Epithelial cell of proximal tubule (primary cell): ENCODE results near the gene OR2A12. TPM values are rescaled to one million over a fixed set of nuclear protein-coding genes. Genes with fewer than 3 reads are reported as not detected.
"Not testable (repeated sequence)": the region's sequence is repeated elsewhere in the genome, so short reads cannot be mapped to it uniquely, and the experiment has no call there.

ENCODE experiments used
- DNase-seq: peaks from one replicate; pipeline ENCODE4 v3.0.0-alpha.2; 2011; ENCODE audit warnings: low read depth
- H3K4me3 ChIP-seq: 2 replicates; pipeline ENCODE4 v1.5.1; 2011; ENCODE audit warnings: low read depth, mild to moderate bottlenecking, low read length
- CTCF ChIP-seq: conservative IDR thresholded peaks from 2 replicates; pipeline ENCODE4 v1.5.1; 2012; ENCODE audit warnings: low read depth, mild to moderate bottlenecking, low read length
- total RNA-seq: library from RNA; depleted of rRNA; stranded (reverse); fragments of >200 nt; gene quantifications from 2 replicates; pipeline ENCODE4 v1.2.3, GENCODE V29; 2015

OR2A12 gene
- total RNA-seq, 1 donor from 2014 or later: not detected

GRCh38 chr7:144109283-144109682 is 23.2 kb downstream of the OR2A12 start, which contains the start of gene OR2A2:
Gene OR2A2 (plus strand): TSS chr7:144109583. CDS start chr7:144109583, 0 bp downstream.
- TF ChIP-seq CTCF: no peak
- no peak within 1 kb of the TSS for H3K4me3 ChIP-seq
- no peak for DNase-seq

GRCh38 chr7:144110272-144110671 is 24.2 kb downstream of the OR2A12 start:
- H3K4me3 ChIP-seq: no peak overlapping the region
- DNase-seq: no peak
- TF ChIP-seq CTCF: no peak

GRCh38 chr7:144113651-144114050 is 27.6 kb downstream of the OR2A12 start:
- TF ChIP-seq CTCF: no peak
- no peak for DNase-seq
- no peak overlapping the region for H3K4me3 ChIP-seq

- no peak for TF ChIP-seq CTCF
- DNase-seq: no peak
- H3K4me3 ChIP-seq: no peak overlapping the region
Observed at GRCh38 chr7:144118341-144118740, 32.3 kb downstream of the OR2A12 start.

GRCh38 chr7:144122876-144123275 is 36.8 kb downstream of the OR2A12 start, which contains the start of gene OR2A14:
Gene OR2A14 (plus strand): TSS chr7:144123176. CDS start chr7:144129113, 5,937 bp downstream.
- DNase-seq: no peak
- TF ChIP-seq CTCF: no peak
- H3K4me3 ChIP-seq: no peak within 1 kb of the TSS

- DNase-seq: peak; percentile 30
- H3K4me3 ChIP-seq: no peak overlapping the region
- peak; percentile 90 for TF ChIP-seq CTCF
Observed at GRCh38 chr7:144127714-144128334, 41.7 kb downstream of the OR2A12 start.

GRCh38 chr7:144129601-144130000 is 43.5 kb downstream of the OR2A12 start:
- H3K4me3 ChIP-seq, DNase-seq: not testable (repeated sequence)
